IPS-20b (cell line): ENCODE measurements around the gene PDE8A.
"Not testable (repeated sequence)": the region's sequence is repeated elsewhere in the genome, so short reads cannot be mapped to it uniquely, and the experiment has no call there.

Experiments
- H3K27ac ChIP-seq: one replicate; pipeline ENCODE4 v1.5.1; 2013; ENCODE audit warnings: low read length
- H3K27me3 ChIP-seq: 2 replicates; pipeline ENCODE4 v1.6.1; 2013; ENCODE audit warnings: mild to moderate bottlenecking, low read length, inconsistent platforms; ENCODE audit not compliant: insufficient read depth
- H3K36me3 ChIP-seq: 2 replicates; pipeline ENCODE4 v1.6.1; 2013; ENCODE audit warnings: low read depth, mild to moderate bottlenecking, inconsistent platforms, low read length, moderate library complexity; ENCODE audit not compliant: insufficient read depth
- H3K4me1 ChIP-seq: 2 replicates; pipeline ENCODE4 v1.6.1; 2013; ENCODE audit warnings: mild to moderate bottlenecking, control low read depth, inconsistent platforms, low read length, moderate library complexity; ENCODE audit not compliant: insufficient read depth
- H3K4me3 ChIP-seq: 2 replicates; pipeline ENCODE4 v1.5.1; 2013; ENCODE audit warnings: mild to moderate bottlenecking, low read length, inconsistent platforms
- H3K9ac ChIP-seq: 2 replicates; pipeline ENCODE4 v1.6.1; 2013; ENCODE audit warnings: low read depth, mild to moderate bottlenecking, inconsistent platforms, low read length, moderate library complexity
- H3K9me3 ChIP-seq: 2 replicates; pipeline ENCODE4 v1.6.1; 2013; ENCODE audit warnings: mild to moderate bottlenecking, low read depth, low read length, inconsistent platforms; ENCODE audit not compliant: insufficient read depth

Gene PDE8A

GRCh38 chr15:85177042-85177515 lies 195.4 kb downstream of the PDE8A start:
- H3K9ac ChIP-seq, H3K27ac ChIP-seq, H3K4me3 ChIP-seq: not testable (repeated sequence)

GRCh38 chr15:85178308-85178707 lies 196.7 kb downstream of the PDE8A start:
- Histone ChIP-seq H3K9me3 (no peaks in the 10 kb centered on the region; the same call in 1 of the 2 replicates), H3K27ac (no peak overlapping the region), H3K9ac (no peak overlapping the region), H3K4me3 (no peak overlapping the region), H3K36me3 (no peaks in the 10 kb centered on the region), H3K27me3 (no peaks in the 10 kb centered on the region), H3K4me1 (no peaks in the 10 kb centered on the region)

More at GRCh38 chr15:85177042-85177515, 195.4 kb downstream of the PDE8A start:
- not testable (repeated sequence) for H3K4me1 ChIP-seq, H3K36me3 ChIP-seq, H3K9me3 ChIP-seq, H3K27me3 ChIP-seq

GRCh38 chr15:85179700-85180099 lies 198.0 kb downstream of the PDE8A start:
- Histone ChIP-seq H3K4me3 (no peak overlapping the region), H3K9ac (no peak overlapping the region), H3K36me3 (no peaks in the 10 kb centered on the region), H3K9me3 (no peaks in the 10 kb centered on the region), H3K27ac (no peak overlapping the region), H3K27me3 (no peaks in the 10 kb centered on the region), H3K4me1 (no peaks in the 10 kb centered on the region)

GRCh38 chr15:85185350-85185749 lies 203.7 kb downstream of the PDE8A start:
- H3K27ac ChIP-seq, H3K9me3 ChIP-seq, H3K4me1 ChIP-seq, H3K4me3 ChIP-seq, H3K9ac ChIP-seq, H3K36me3 ChIP-seq, H3K27me3 ChIP-seq: not testable (repeated sequence)

- not testable (repeated sequence) for H3K9ac ChIP-seq, H3K27ac ChIP-seq, H3K9me3 ChIP-seq, H3K36me3 ChIP-seq, H3K4me1 ChIP-seq, H3K27me3 ChIP-seq, H3K4me3 ChIP-seq
Measured at GRCh38 chr15:85188171-85188577, 206.5 kb downstream of the PDE8A start.
